ENCODE data around the gene CTIF.
A peak's percentile ranks its signal among the peaks of the same experiment; 100 is the strongest.

Gene CTIF

GRCh38 chr18:48896875-48897511 lies 358.2 kb downstream of the CTIF start:
- DNase-seq, result peak; percentile 91

GRCh38 chr18:48897531-48897930 lies 358.7 kb downstream of the CTIF start:
- DNase-seq, result no peak

GRCh38 chr18:48898521-48898920 lies 359.7 kb downstream of the CTIF start:
- DNase-seq, result no peak

- DNase-seq, result no peak
Observed at GRCh38 chr18:48899558-48900174, 360.8 kb downstream of the CTIF start.

- no peak for DNase-seq
Observed at GRCh38 chr18:48900469-48900868, 361.6 kb downstream of the CTIF start.

- no peak for DNase-seq
Observed at GRCh38 chr18:48901145-48902022, 362.6 kb downstream of the CTIF start.

- peak; percentile 46 for DNase-seq
Observed at GRCh38 chr18:48902023-48902855, 363.4 kb downstream of the CTIF start.

GRCh38 chr18:48902856-48903601 lies 364.2 kb downstream of the CTIF start:
- DNase-seq, result no peak

- no peak for DNase-seq
Observed at GRCh38 chr18:48904091-48904490, 365.3 kb downstream of the CTIF start.

GRCh38 chr18:48904847-48905394 lies 366.1 kb downstream of the CTIF start:
- no peak for DNase-seq

- DNase-seq, result no peak
Observed at GRCh38 chr18:48905513-48905912, 366.7 kb downstream of the CTIF start.

GRCh38 chr18:48908916-48909315 lies 370.1 kb downstream of the CTIF start:
- DNase-seq, result no peak

GRCh38 chr18:48909721-48910120 lies 370.9 kb downstream of the CTIF start:
- DNase-seq, result no peak

- DNase-seq, result no peak
Observed at GRCh38 chr18:48910972-48911545, 372.2 kb downstream of the CTIF start.
